HCT116 (cell line): ENCODE results near the gene TMEM260. TPM values are rescaled to one million over a fixed set of nuclear protein-coding genes. Genes with fewer than 3 reads are reported as not detected.

Experiments used
- ATAC-seq: fragments of 200-7000 bp; cut with Tn5 transposase; 2 replicates; pipeline ENCODE4 v1.9.1; 2020; ENCODE audit warnings: mild to moderate bottlenecking, moderate library complexity
- BruUV-seq: library from RNA; stranded (reverse); fragments of 400-500 nt; replicated peaks from 2 replicates; lab custom pipeline; 2021; lab: Mats Ljungman, UMichigan
- CTCF ChIA-PET: fragments of 300-600 bp; sonication (Branson Sonifier 250); formaldehyde crosslinking; loops from one replicate; lab custom pipeline; 2021; ENCODE audit warnings: antibody characterized with exemption; lab: Charles Lee
- POLR2A ChIA-PET: fragments of 300-600, 350-600 bp; sonication (Branson Sonifier 250); formaldehyde crosslinking; loops from one replicate; lab custom pipeline; 2021; ENCODE audit warnings: antibody characterized with exemption; lab: Charles Lee
- RAD21 ChIA-PET, 2 experiments: fragments of 300-600 bp; sonication (Branson Sonifier 250); formaldehyde crosslinking; loops; one replicate each; lab custom pipeline; 2023; ENCODE audit warnings: low total read pairs in 2 of 2; ENCODE audit not compliant: uncharacterized antibody in 2 of 2, unreplicated experiment in 2 of 2, low non-redundant PET in 1 of 2; lab: Charles Lee
- DNase-seq: peaks from one replicate; pipeline ENCODE4 v3.0.0-alpha.2; 2010; ENCODE audit warnings: low read depth, low spot score
- H2AFZ ChIP-seq: fragments of 200-600 bp; shearing (Covaris generic), sonication (generic); 2 replicates; pipeline ENCODE4 v1.6.1; 2017; ENCODE audit warnings: low read depth, mixed run types, mixed read lengths, antibody characterized with exemption, low read length; ENCODE audit not compliant: poor library complexity, severe bottlenecking
- H3K27ac ChIP-seq: 2 replicates; pipeline ENCODE4 v1.5.1; 2012; ENCODE audit warnings: low read depth, low read length
- H3K27me3 ChIP-seq: fragments of 200-600 bp; sonication (generic); 2 replicates; pipeline ENCODE4 v1.6.1; 2016; ENCODE audit warnings: mixed run types, low read length, mixed read lengths; ENCODE audit not compliant: insufficient read depth
- H3K36me3 ChIP-seq, 2 experiments: fragments of 200-500 bp in 1 of 2; fragments of 200-600 bp in 1 of 2; sonication (Bioruptor generic) in 1 of 2; sonication (generic) in 1 of 2; 2 replicates each; pipeline versions ENCODE4 v1.5.1 to v1.6.1; 2014 to 2016; ENCODE audit warnings: low read length in 2 of 2, inconsistent platforms in 1 of 2, mixed read lengths in 1 of 2, mixed run types in 1 of 2; ENCODE audit not compliant: insufficient read depth in 2 of 2, control insufficient read depth in 1 of 2
- H3K4me1 ChIP-seq, 2 experiments: fragments of 200-600 bp in 1 of 2; sonication (generic) in 1 of 2; 2 replicates each; pipeline versions ENCODE4 v1.5.1 to v1.6.1; 2012 to 2017; ENCODE audit warnings: low read length in 2 of 2, inconsistent platforms in 1 of 2, mild to moderate bottlenecking in 1 of 2, mixed read lengths in 1 of 2, mixed run types in 1 of 2, moderate library complexity in 1 of 2; ENCODE audit not compliant: insufficient read depth in 2 of 2, control insufficient read depth in 1 of 2
- H3K4me2 ChIP-seq: fragments of 200-600 bp; sonication (generic); 2 replicates; pipeline ENCODE4 v1.6.1; 2017; ENCODE audit warnings: mixed run types, low read length, mixed read lengths
- H3K4me3 ChIP-seq, 2 experiments: fragments of 200-600 bp in 1 of 2; sonication (generic) in 1 of 2; replicated peaks in 1 of 2; 2 replicates each; pipeline ENCODE4 v1.5.1; 2011 to 2016; ENCODE audit warnings: low read length in 2 of 2, control low read depth in 1 of 2, low read depth in 1 of 2, mild to moderate bottlenecking in 1 of 2, mixed read lengths in 1 of 2, mixed run types in 1 of 2
- H3K79me2 ChIP-seq: fragments of 200-600 bp; sonication (generic); 2 replicates; pipeline ENCODE4 v1.6.1; 2017; ENCODE audit warnings: mild to moderate bottlenecking, mixed run types, low read length, moderate library complexity, mixed read lengths; ENCODE audit not compliant: insufficient read depth
- H3K9ac ChIP-seq: fragments of 200-600 bp; sonication (generic); 2 replicates; pipeline ENCODE4 v1.6.1; 2016; ENCODE audit warnings: low read length, mixed read lengths
- H3K9me2 ChIP-seq: fragments of 200-600 bp; sonication (generic), shearing (Covaris generic); 2 replicates; pipeline ENCODE4 v1.6.1; 2017; ENCODE audit warnings: mixed run types, mild to moderate bottlenecking, moderate library complexity; ENCODE audit not compliant: insufficient read depth
- H3K9me3 ChIP-seq, 2 experiments: fragments of 200-500 bp in 1 of 2; fragments of 200-600 bp in 1 of 2; sonication (Bioruptor generic) in 1 of 2; sonication (generic) in 1 of 2; 2 replicates each; pipeline ENCODE4 v1.6.1; 2014 to 2017; ENCODE audit warnings: low read length in 2 of 2, mixed read lengths in 2 of 2, inconsistent platforms in 1 of 2, low read depth in 1 of 2, mild to moderate bottlenecking in 1 of 2, mixed run types in 1 of 2, moderate library complexity in 1 of 2; ENCODE audit not compliant: control insufficient read depth in 1 of 2, insufficient read depth in 1 of 2
- H4K20me1 ChIP-seq: fragments of 200-600 bp; sonication (generic), shearing (Covaris generic); 2 replicates; pipeline ENCODE4 v1.6.1; 2017; ENCODE audit warnings: mixed run types, mild to moderate bottlenecking, moderate library complexity; ENCODE audit not compliant: insufficient read depth
- CBX3 ChIP-seq: IDR thresholded peaks from 2 replicates; pipeline ENCODE4 v1.6.1; 2012; ENCODE audit warnings: low read depth
- ELF1 ChIP-seq: IDR thresholded peaks from 2 replicates; pipeline ENCODE4 v1.6.1; 2012; ENCODE audit warnings: low read depth, borderline replicate concordance
- POLR2AphosphoS5 ChIP-seq: IDR thresholded peaks from 2 replicates; pipeline ENCODE4 v1.6.1; 2011; ENCODE audit warnings: mild to moderate bottlenecking, low read depth, low read length, moderate library complexity
- SRF ChIP-seq: IDR thresholded peaks from 2 replicates; pipeline ENCODE4 v1.6.1; 2012; ENCODE audit warnings: low read depth
- YY1 ChIP-seq: IDR thresholded peaks from 2 replicates; pipeline ENCODE4 v1.6.1; 2011; ENCODE audit warnings: low read length, low read depth, moderate library complexity, mild to moderate bottlenecking; ENCODE audit not compliant: insufficient replicate concordance; ENCODE audit errors: extremely low read depth
- ZBTB33 ChIP-seq: IDR thresholded peaks from 2 replicates; pipeline ENCODE4 v1.6.1; 2011; ENCODE audit warnings: mild to moderate bottlenecking, low read length, moderate library complexity; ENCODE audit not compliant: insufficient replicate concordance; ENCODE audit errors: extremely low read depth
- ZNF274 ChIP-seq: fragments of 200-500 bp; sonication (Bioruptor generic); IDR thresholded peaks from 2 replicates; pipeline ENCODE4 v1.6.1; 2014; ENCODE audit warnings: mild to moderate bottlenecking, low read depth, low read length, inconsistent platforms
- intact Hi-C: fragments of 100-400 bp; cut with micrococcal nuclease; formaldehyde crosslinking; loops from 2 replicates; pipeline ENCODE4 v1.10.0; 2022
- total RNA-seq: library from RNA; stranded (reverse); gene quantifications from one replicate; pipeline ENCODE4 v1.2.1, GENCODE V29; 2021; ENCODE audit not compliant: unreplicated experiment
- TF ChIP-seq, protein P1 (sequence below): IDR thresholded peaks from 2 replicates; pipeline ENCODE4 v1.6.1; 2012; ENCODE audit warnings: low read depth

TMEM260 gene
- total RNA-seq, 1 experiment from 2014 or later: 12.5 TPM

GRCh38 chr14:56543436-56543835 is 36.2 kb upstream of the TMEM260 start:
- BruUV-seq: no TSS peak
- H3K9ac ChIP-seq: no peak overlapping the region
- no peaks in the 10 kb centered on the region for H3K9me2 ChIP-seq
- no peak overlapping the region for H3K4me3 ChIP-seq
- H3K36me3 ChIP-seq: no peaks in the 10 kb centered on the region
- no peak for ATAC-seq
- no peak overlapping the region for H3K27ac ChIP-seq
- H3K4me2 ChIP-seq: no peak overlapping the region
- no peak for TF ChIP-seq ZNF274
- no peak for TF ChIP-seq ZBTB33
- no peaks in the 10 kb centered on the region for H4K20me1 ChIP-seq
- no peak for DNase-seq
- H3K79me2 ChIP-seq: no peaks in the 10 kb centered on the region
- intact Hi-C loops: no loop called here
- H3K4me1 ChIP-seq: no peaks in the 10 kb centered on the region
- H3K27me3 ChIP-seq: no peaks in the 10 kb centered on the region
- ChIA-PET POLR2A (no interaction called here), CTCF (no interaction called here), RAD21 (no interaction called here)
- no peak overlapping the region for H2AFZ ChIP-seq
- H3K9me3 ChIP-seq: no peaks in the 10 kb centered on the region

DNA sequence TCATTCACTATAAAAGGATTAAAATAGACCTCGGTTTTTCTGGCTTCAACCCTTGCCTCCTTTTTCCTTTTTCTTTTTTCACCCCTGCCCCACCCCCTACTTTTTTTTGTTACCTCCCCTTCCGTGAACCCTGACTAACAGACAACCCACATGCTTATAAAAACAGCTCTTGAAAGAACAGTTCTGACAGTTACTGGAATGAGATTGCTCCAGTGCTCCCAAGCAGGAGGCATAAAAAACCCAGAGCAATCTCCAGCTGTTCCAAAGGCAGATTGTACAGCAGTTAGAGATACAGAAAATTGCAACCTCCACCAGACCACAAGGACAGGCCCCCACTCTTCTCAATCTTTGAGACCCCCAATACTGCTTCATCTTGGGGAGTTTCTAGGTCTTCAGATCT is 29.9 kb upstream of the TMEM260 start:
- Histone ChIP-seq H3K9ac (no peak overlapping the region), H3K79me2 (no peaks in the 10 kb centered on the region), H2AFZ (no peak overlapping the region), H3K9me2 (no peaks in the 10 kb centered on the region), H3K36me3 (no peaks in the 10 kb centered on the region), H3K4me3 (no peak overlapping the region), H3K27me3 (peaks cover 32% of the 10 kb centered on the region; the same call in 1 of the 2 replicates), H3K4me2 (no peak overlapping the region), H4K20me1 (no peaks in the 10 kb centered on the region), H3K27ac (no peak overlapping the region), H3K9me3 (no peaks in the 10 kb centered on the region), H3K4me1 (no peaks in the 10 kb centered on the region)
- TF ChIP-seq CBX3 (no peak), YY1 (no peak), ELF1 (no peak), POLR2AphosphoS5 (no peak), SRF (no peak)
- TF ChIP-seq, protein P1, sequence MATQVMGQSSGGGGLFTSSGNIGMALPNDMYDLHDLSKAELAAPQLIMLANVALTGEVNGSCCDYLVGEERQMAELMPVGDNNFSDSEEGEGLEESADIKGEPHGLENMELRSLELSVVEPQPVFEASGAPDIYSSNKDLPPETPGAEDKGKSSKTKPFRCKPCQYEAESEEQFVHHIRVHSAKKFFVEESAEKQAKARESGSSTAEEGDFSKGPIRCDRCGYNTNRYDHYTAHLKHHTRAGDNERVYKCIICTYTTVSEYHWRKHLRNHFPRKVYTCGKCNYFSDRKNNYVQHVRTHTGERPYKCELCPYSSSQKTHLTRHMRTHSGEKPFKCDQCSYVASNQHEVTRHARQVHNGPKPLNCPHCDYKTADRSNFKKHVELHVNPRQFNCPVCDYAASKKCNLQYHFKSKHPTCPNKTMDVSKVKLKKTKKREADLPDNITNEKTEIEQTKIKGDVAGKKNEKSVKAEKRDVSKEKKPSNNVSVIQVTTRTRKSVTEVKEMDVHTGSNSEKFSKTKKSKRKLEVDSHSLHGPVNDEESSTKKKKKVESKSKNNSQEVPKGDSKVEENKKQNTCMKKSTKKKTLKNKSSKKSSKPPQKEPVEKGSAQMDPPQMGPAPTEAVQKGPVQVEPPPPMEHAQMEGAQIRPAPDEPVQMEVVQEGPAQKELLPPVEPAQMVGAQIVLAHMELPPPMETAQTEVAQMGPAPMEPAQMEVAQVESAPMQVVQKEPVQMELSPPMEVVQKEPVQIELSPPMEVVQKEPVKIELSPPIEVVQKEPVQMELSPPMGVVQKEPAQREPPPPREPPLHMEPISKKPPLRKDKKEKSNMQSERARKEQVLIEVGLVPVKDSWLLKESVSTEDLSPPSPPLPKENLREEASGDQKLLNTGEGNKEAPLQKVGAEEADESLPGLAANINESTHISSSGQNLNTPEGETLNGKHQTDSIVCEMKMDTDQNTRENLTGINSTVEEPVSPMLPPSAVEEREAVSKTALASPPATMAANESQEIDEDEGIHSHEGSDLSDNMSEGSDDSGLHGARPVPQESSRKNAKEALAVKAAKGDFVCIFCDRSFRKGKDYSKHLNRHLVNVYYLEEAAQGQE: no peak
- ChIA-PET POLR2A (no interaction called here), CTCF (no interaction called here), RAD21 (no interaction called here)
- intact Hi-C loops: loop anchor here (10.0 kb wide), 1 partner anchor 745 kb away; no protein-coding TSS in a partner anchor
- ATAC-seq (no peak), DNase-seq (no peak)
- BruUV-seq: no TSS peak
